ENCODE data around the gene FGF12.

The FGF12 gene

DNA sequence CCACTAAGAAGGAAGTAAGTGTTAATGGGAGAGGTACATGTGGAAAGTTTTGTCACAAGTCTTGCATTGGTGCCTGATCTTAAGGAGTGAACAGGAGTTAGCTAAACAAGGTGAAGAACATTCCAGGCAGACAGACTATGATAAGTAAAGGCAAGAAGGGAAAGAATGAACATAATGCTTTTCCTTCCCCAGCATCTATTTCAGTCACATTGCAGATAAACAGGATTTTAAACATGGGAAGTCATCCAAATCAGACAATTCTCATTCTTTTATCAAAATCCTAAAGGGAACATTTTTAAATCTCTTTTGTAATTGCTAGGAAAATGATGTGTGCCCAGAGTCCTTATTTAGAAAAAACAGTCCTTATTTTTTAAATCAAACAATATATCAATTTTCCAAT lies 424.6 kb downstream of the FGF12 start:
- no peaks in the 10 kb centered on the region for H3K4me1 Mint-ChIP-seq
- H3K4me3 Mint-ChIP-seq = no peak overlapping the region
- no peaks in the 10 kb centered on the region for H3K36me3 Mint-ChIP-seq (ENCODE audit: low read depth)
- peaks cover 17% of the 10 kb centered on the region for H3K27me3 Mint-ChIP-seq (ENCODE audit: low read depth)
- no peak overlapping the region for H3K27ac Mint-ChIP-seq
- TF ChIP-seq, protein P1, sequence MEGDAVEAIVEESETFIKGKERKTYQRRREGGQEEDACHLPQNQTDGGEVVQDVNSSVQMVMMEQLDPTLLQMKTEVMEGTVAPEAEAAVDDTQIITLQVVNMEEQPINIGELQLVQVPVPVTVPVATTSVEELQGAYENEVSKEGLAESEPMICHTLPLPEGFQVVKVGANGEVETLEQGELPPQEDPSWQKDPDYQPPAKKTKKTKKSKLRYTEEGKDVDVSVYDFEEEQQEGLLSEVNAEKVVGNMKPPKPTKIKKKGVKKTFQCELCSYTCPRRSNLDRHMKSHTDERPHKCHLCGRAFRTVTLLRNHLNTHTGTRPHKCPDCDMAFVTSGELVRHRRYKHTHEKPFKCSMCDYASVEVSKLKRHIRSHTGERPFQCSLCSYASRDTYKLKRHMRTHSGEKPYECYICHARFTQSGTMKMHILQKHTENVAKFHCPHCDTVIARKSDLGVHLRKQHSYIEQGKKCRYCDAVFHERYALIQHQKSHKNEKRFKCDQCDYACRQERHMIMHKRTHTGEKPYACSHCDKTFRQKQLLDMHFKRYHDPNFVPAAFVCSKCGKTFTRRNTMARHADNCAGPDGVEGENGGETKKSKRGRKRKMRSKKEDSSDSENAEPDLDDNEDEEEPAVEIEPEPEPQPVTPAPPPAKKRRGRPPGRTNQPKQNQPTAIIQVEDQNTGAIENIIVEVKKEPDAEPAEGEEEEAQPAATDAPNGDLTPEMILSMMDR (IDR thresholded peaks at IDR 0.05; ENCODE audit: unreplicated experiment in 3 of 3) = no peak
- no peaks in the 10 kb centered on the region for H3K9me3 Mint-ChIP-seq

DNA sequence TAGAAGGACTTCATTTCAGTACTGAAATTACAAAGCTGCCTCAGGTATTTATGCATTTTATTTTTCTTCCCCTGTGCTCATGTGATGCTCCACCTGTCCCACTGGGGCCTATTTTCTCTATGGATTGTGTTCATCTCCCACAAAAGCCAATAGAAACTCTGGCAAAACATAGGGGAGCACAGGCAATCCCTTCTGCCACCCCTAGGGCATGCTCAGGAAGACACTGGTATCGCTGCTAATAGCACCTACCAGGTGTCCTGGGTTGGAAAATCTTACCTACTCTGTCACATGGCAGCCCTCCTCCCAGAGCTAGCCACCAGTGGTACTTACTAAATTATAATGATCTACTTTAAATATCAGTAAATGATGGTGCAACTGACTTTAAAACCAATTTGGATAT lies 427.4 kb downstream of the FGF12 start:
- Mint-ChIP-seq H3K27me3 (ENCODE audit: low read depth) (peaks cover 17% of the 10 kb centered on the region), H3K27ac (no peak overlapping the region), H3K9me3 (no peaks in the 10 kb centered on the region)

DNA sequence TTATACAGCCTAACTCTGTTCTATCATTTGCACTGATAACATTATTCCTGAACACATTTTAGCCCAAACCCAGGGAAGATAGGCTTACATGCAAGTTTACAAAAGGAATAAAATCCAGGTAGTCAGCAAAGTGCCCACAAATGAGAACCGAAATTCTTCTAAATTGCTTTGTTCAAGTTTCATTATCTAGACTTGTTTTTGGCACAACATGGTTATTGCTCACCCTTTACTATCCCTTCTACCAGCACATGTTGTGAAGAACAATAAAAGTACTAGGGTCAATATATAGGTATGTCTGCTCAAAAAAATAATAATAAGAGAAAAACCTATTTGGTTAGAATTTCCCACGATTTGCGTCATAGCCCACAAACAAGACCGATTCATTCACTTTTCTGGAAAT lies 430.5 kb downstream of the FGF12 start:
- Mint-ChIP-seq H3K9me3 (no peaks in the 10 kb centered on the region), H3K36me3 (ENCODE audit: low read depth) (no peaks in the 10 kb centered on the region), H3K4me3 (no peak overlapping the region), H3K4me1 (no peaks in the 10 kb centered on the region), H3K27me3 (ENCODE audit: low read depth) (peaks cover 12% of the 10 kb centered on the region), H3K27ac (no peak overlapping the region)
- TF ChIP-seq, protein P1 (IDR thresholded peaks at IDR 0.05; ENCODE audit: unreplicated experiment in 3 of 3) = no peak

More for the DNA sequence above, 427.4 kb downstream of the FGF12 start:
- no peak overlapping the region for H3K4me3 Mint-ChIP-seq
- no peaks in the 10 kb centered on the region for H3K36me3 Mint-ChIP-seq (ENCODE audit: low read depth)
- TF ChIP-seq, protein P1 (IDR thresholded peaks at IDR 0.05; ENCODE audit: unreplicated experiment in 3 of 3) = no peak
- no peaks in the 10 kb centered on the region for H3K4me1 Mint-ChIP-seq

DNA sequence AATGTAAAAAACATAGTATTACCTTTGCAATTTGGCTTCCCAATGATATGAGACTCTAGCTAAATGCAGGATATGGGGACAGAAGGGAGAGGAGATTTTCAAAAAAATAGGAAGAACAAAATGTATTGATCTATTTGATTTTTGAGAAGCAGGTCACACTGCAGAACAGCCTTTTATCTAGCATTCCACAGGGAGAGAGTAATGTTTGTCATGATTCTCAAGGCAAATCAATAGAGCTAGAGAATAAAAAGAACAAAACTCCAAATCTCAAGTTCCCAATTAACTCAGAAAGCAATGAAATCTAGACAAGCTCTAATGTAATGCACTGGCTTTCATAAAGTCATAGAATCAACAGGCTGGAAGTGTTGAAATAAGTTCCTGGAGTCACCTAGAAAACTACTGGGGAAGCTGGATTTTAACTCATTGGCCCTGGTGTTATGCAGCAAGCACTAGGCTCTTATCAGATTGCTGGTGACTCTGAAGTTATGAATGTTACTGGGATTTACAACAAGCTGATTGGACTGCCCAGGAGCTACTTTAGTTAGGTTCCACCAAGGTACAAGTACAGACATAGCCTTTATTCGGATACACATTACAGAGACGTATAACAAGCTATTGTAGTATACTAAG lies 442.8 kb downstream of the FGF12 start:
- H3K27ac Mint-ChIP-seq = no peak overlapping the region
- no peak overlapping the region for H3K4me3 Mint-ChIP-seq
- H3K4me1 Mint-ChIP-seq = peaks cover 6% of the 10 kb centered on the region
- H3K36me3 Mint-ChIP-seq (ENCODE audit: low read depth) = no peaks in the 10 kb centered on the region
- H3K9me3 Mint-ChIP-seq = no peaks in the 10 kb centered on the region
- TF ChIP-seq, protein P1 (IDR thresholded peaks at IDR 0.05; ENCODE audit: unreplicated experiment in 3 of 3) = no peak
- H3K27me3 Mint-ChIP-seq (ENCODE audit: low read depth) = no peaks in the 10 kb centered on the region

DNA sequence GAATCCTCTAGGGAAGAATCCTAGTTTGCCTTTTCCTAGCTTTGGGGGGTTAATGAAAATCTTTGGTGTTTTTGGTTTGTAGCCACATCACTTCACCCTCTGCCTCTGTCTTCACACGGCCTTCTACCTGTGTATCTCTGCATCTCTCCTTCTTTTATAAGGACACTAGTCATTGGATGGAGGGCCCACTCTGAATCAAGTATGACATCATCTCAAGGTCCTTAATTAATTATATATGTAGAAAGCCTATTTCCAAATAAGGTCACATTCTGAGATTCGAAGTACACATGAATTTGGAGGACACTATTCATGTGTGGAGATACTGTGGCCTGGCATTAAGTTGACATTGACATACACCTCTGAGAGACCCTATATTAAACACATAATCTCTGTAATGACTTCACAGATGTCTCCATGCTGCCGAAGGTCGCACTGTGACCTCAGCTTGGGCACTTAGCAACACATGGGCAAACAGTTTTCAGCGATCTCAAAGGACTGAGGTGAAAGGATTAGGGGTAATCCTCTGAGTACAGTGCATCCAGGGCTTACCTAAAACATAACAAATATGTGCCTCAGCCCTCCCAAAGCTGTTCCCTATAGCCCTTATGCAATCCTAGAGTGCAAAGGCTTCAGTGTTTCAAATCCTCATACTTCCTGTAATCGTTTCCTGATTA lies 446.0 kb downstream of the FGF12 start:
- Mint-ChIP-seq H3K27me3 (ENCODE audit: low read depth) (no peaks in the 10 kb centered on the region), H3K4me3 (no peak overlapping the region), H3K27ac (no peak overlapping the region), H3K36me3 (ENCODE audit: low read depth) (no peaks in the 10 kb centered on the region), H3K9me3 (no peaks in the 10 kb centered on the region), H3K4me1 (peaks cover 8% of the 10 kb centered on the region)
- TF ChIP-seq, protein P1 (IDR thresholded peaks at IDR 0.05; ENCODE audit: unreplicated experiment in 3 of 3) = no peak

DNA sequence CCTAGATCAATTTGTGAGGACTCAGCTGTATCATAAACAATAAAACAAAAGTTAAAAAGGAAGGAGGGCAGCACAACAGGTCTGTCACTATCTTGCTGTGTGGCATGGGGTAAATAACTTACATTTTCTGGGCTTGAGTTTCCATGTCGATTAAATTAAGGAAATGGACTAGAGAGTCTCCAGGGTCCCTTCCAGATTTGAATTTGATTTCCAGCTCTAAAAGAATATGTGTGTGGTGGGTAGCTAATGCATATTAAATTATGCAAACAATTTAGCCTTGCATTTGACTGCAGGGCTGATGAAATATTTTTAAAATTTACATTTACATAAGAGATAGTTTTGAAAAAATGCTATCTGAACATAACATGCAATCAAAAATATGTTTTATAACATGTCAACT lies 447.7 kb downstream of the FGF12 start:
- no peaks in the 10 kb centered on the region for H3K27me3 Mint-ChIP-seq (ENCODE audit: low read depth)
- no peak overlapping the region for H3K27ac Mint-ChIP-seq
- H3K9me3 Mint-ChIP-seq = no peaks in the 10 kb centered on the region
- peaks cover 8% of the 10 kb centered on the region for H3K4me1 Mint-ChIP-seq
- H3K4me3 Mint-ChIP-seq = no peak overlapping the region
- TF ChIP-seq, protein P1 (IDR thresholded peaks at IDR 0.05; ENCODE audit: unreplicated experiment in 3 of 3) = no peak
- no peaks in the 10 kb centered on the region for H3K36me3 Mint-ChIP-seq (ENCODE audit: low read depth)
